HEK293T (cell line): ENCODE measurements around the gene FHIT.

Experiments
- ARNT ChIP-seq: fragments of 450-650 bp; IDR thresholded peaks from 2 replicates; pipeline ENCODE4 v1.6.1; 2017; ENCODE audit warnings: mild to moderate bottlenecking
- HDGF ChIP-seq: fragments of 450-650 bp; IDR thresholded peaks from 2 replicates; pipeline ENCODE4 v1.6.1; 2017; ENCODE audit warnings: antibody characterized with exemption, borderline replicate concordance
- NFRKB ChIP-seq: fragments of 450-650 bp; IDR thresholded peaks from 2 replicates; pipeline ENCODE4 v1.6.1; 2016; ENCODE audit warnings: mild to moderate bottlenecking, moderate library complexity
- TARDBP ChIP-seq: fragments of 450-650 bp; IDR thresholded peaks from 2 replicates; pipeline ENCODE4 v1.6.1; 2016
- ZNF384 ChIP-seq: fragments of 450-650 bp; IDR thresholded peaks from 2 replicates; pipeline ENCODE4 v1.6.1; 2016
- TF ChIP-seq, protein P1 (sequence below): fragments of 450-650 bp; IDR thresholded peaks from 2 replicates; pipeline ENCODE4 v1.6.1; 2016

DNA sequence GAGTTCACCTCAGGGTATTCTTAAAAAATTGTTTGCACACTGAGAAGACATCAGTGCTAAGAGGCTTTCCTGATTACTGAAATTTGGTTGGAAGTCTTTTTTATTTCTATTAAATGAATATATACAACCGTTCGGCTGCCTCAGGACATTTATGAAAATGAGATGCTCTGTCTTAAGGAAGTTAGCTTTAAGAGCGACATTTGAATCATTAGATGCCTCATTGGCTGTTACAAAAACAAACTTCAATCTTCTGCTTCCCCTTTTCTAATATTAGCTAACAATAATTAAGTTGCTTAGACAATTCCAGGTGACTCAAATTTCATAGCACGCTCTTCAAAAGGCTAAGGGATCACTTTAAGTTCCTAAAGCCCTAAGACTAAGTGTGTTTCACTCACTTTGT lies 673.7 kb downstream of the FHIT start:
- no peak for TF ChIP-seq TARDBP
- TF ChIP-seq ARNT: no peak
- TF ChIP-seq, protein P1, sequence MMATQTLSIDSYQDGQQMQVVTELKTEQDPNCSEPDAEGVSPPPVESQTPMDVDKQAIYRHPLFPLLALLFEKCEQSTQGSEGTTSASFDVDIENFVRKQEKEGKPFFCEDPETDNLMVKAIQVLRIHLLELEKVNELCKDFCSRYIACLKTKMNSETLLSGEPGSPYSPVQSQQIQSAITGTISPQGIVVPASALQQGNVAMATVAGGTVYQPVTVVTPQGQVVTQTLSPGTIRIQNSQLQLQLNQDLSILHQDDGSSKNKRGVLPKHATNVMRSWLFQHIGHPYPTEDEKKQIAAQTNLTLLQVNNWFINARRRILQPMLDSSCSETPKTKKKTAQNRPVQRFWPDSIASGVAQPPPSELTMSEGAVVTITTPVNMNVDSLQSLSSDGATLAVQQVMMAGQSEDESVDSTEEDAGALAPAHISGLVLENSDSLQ: no peak
- no peak for TF ChIP-seq ZNF384
- TF ChIP-seq NFRKB: no peak
- no peak for TF ChIP-seq HDGF
